Prostate gland (tissue), 2 donors: ENCODE data around the gene RAB40C.

Experiments used
- POLR2A ChIP-seq: fragments of 450-650 bp; IDR thresholded peaks from one replicate; pipeline ENCODE4 v1.6.1; 2016; ENCODE audit warnings: antibody characterized with exemption, mild to moderate bottlenecking
- POLR2AphosphoS5 ChIP-seq: sonication (generic); formaldehyde crosslinking; IDR thresholded peaks from one replicate; pipeline ENCODE4 v1.6.1; 2017; ENCODE audit warnings: antibody characterized with exemption
- TF ChIP-seq, protein P1 (sequence below), 4 experiments: fragments of 200-600 bp in 2 of 4; fragments of 450-650 bp in 2 of 4; sonication (generic) in 2 of 4; IDR thresholded peaks; 1 replicate in 3 of 4; 2 replicates in 1 of 4; pipeline ENCODE4 v1.5.1; 2016 to 2019; ENCODE audit warnings: antibody characterized with exemption in 4 of 4, mild to moderate bottlenecking in 2 of 4, moderate library complexity in 2 of 4

DNA sequence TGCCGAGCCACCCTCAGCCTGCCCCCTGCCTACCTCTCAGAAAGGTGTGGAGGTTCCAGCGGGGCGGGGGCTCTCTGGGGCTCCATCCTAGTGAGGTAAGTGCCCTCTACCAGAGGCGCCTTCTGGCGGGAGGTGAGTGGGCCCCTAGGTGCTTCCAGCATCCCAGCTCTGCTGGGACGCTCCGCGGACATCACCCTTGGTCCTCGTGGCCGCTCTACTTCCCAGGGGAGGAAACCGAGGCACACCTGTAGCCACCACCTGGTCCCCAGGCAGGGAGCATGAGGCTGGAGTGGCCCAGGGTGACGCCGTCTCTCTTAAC, 53.1 kb downstream of the RAB40C start:
- no peak for TF ChIP-seq POLR2A
- TF ChIP-seq, protein P1, sequence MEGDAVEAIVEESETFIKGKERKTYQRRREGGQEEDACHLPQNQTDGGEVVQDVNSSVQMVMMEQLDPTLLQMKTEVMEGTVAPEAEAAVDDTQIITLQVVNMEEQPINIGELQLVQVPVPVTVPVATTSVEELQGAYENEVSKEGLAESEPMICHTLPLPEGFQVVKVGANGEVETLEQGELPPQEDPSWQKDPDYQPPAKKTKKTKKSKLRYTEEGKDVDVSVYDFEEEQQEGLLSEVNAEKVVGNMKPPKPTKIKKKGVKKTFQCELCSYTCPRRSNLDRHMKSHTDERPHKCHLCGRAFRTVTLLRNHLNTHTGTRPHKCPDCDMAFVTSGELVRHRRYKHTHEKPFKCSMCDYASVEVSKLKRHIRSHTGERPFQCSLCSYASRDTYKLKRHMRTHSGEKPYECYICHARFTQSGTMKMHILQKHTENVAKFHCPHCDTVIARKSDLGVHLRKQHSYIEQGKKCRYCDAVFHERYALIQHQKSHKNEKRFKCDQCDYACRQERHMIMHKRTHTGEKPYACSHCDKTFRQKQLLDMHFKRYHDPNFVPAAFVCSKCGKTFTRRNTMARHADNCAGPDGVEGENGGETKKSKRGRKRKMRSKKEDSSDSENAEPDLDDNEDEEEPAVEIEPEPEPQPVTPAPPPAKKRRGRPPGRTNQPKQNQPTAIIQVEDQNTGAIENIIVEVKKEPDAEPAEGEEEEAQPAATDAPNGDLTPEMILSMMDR (IDR thresholded peaks at IDR 0.05): no peak
- TF ChIP-seq POLR2AphosphoS5: no peak
